Aorta (tissue), 5 donors: ENCODE data around the gene OR51V1. TPM values are rescaled to one million over a fixed set of nuclear protein-coding genes. Genes with fewer than 3 reads are reported as not detected.

Source experiments
- ATAC-seq: fragments of 200-7000 bp; cut with Tn5 transposase; one replicate; pipeline ENCODE4 v1.9.1; 2022; ENCODE audit warnings: moderate library complexity; ENCODE audit not compliant: low FRiP score
- DNase-seq, 2 donors: peaks; one replicate each; pipeline ENCODE4 v3.0.0-alpha.2; 2020
- H3K27ac ChIP-seq, 2 donors: one replicate each; pipeline ENCODE4 v1.5.1; 2013; ENCODE audit warnings: low read length in 2 of 2, mild to moderate bottlenecking in 2 of 2, moderate library complexity in 2 of 2, control low read depth in 1 of 2, inconsistent platforms in 1 of 2, low read depth in 1 of 2
- H3K27me3 ChIP-seq, 2 donors: one replicate each; pipeline ENCODE4 v1.6.1; 2013; ENCODE audit warnings: control low read depth in 1 of 2, low read length in 1 of 2, mild to moderate bottlenecking in 1 of 2, moderate library complexity in 1 of 2; ENCODE audit not compliant: insufficient read depth in 2 of 2, control insufficient read depth in 1 of 2
- H3K36me3 ChIP-seq, 2 donors: one replicate each; pipeline ENCODE4 v1.6.1; 2013; ENCODE audit warnings: control low read depth in 1 of 2, low read length in 1 of 2, mild to moderate bottlenecking in 1 of 2; ENCODE audit not compliant: insufficient read depth in 2 of 2, control insufficient read depth in 1 of 2
- H3K4me1 ChIP-seq, 2 donors: one replicate each; pipeline ENCODE4 v1.6.1; 2013; ENCODE audit warnings: low read length in 2 of 2, control low read depth in 1 of 2, mild to moderate bottlenecking in 1 of 2, moderate library complexity in 1 of 2; ENCODE audit not compliant: insufficient read depth in 2 of 2, control insufficient read depth in 1 of 2
- H3K4me3 ChIP-seq, 2 donors: one replicate each; pipeline ENCODE4 v1.5.1; 2013; ENCODE audit warnings: low read length in 2 of 2, control low read depth in 1 of 2, mild to moderate bottlenecking in 1 of 2
- H3K9me3 ChIP-seq: one replicate; pipeline ENCODE4 v1.6.1; 2013; ENCODE audit warnings: mild to moderate bottlenecking, low read length; ENCODE audit not compliant: control insufficient read depth
- WGBS, 2 donors: extraction: QIAGEN DNeasy Blood & Tissue Kit; methylation state at CpG; one replicate each; pipeline ENCODE4 v1.1.7; 2013; 5-methylcytosine and 5-hydroxymethylcytosine counted together
- intact Hi-C, 2 donors: fragments of 100-400 bp; cut with DNase I; formaldehyde crosslinking; loops; one replicate each; pipeline versions ENCODE4 v1.14.2 to v1.15.0; 2022
- polyA plus RNA-seq, 2 donors: library from polyadenylated mRNA; stranded (reverse); fragments of 200-250 nt; gene quantifications; one replicate each; pipeline ENCODE4 v1.2.3, GENCODE V29; 2013
- total RNA-seq, 2 donors: library from RNA; stranded (reverse); fragmentation: NEBNext Ultra II Directional; extraction: Animal tissue kit (Norgen Biotek cat#: 25700); gene quantifications; one replicate each; pipeline ENCODE4 v1.2.1, GENCODE V29; 2021
- donor health status: healthy with polysubstance abuse.
- donor health status: Bipolar disorder and iron deficiency.
- donor health status: DM: no; HTN: no; CAD: no.
- donor health status: DM: no; HTN: no; CAD: no.
- donor health status: DM: yes; HTN: yes; CAD: no.

Gene OR51V1
- total and polyA plus RNA-seq, 4 donors, result not detected

GRCh38 chr11:5242208-5242607 lies 41.7 kb upstream of the OR51V1 start:
- 40 to 42% methylated on average over 2 of the region's 2 CpGs for WGBS, 2 donors
- ATAC-seq (no peak), DNase-seq (no peak)
- Histone ChIP-seq H3K27me3 (peaks cover 0 to 2% of the 10 kb centered on the region in 2 donors), H3K27ac (no peak overlapping the region), H3K4me1 (no peaks in the 10 kb centered on the region), H3K9me3 (peaks cover 2% of the 10 kb centered on the region), H3K4me3 (no peak overlapping the region), H3K36me3 (no peaks in the 10 kb centered on the region)
- intact Hi-C loops, result no loop called here

GRCh38 chr11:5241458-5241857 lies 41.0 kb upstream of the OR51V1 start:
- DNase-seq (no peak), ATAC-seq (no peak)
- intact Hi-C loops, result no loop called here
- Histone ChIP-seq H3K4me1 (no peaks in the 10 kb centered on the region), H3K27ac (no peak overlapping the region), H3K27me3 (peaks cover 0 to 2% of the 10 kb centered on the region in 2 donors), H3K36me3 (no peaks in the 10 kb centered on the region), H3K4me3 (no peak overlapping the region), H3K9me3 (peaks cover 2% of the 10 kb centered on the region)
- 61 to 62% methylated on average over 3 of the region's 3 CpGs for WGBS, 2 donors

DNA sequence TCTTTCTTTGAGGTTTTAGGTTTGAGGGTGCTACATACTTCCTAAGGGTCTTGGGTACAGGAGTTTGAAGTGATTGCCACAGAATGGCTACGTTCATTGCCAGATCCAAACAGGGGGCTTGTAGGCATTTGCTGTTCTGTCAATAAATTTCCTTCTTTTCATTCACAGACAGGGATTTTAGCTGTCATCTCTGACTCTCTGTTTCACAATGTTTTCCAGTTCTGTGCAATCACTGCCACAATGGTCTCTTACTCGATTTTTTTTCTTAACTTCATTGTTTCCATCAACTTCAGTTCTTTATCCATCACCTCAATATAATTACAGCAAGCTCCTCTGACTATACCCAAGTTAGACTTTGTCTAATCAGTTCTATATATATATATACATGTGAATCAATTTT lies 40.0 kb upstream of the OR51V1 start:
- Histone ChIP-seq H3K9me3 (peaks cover 2% of the 10 kb centered on the region), H3K36me3 (no peaks in the 10 kb centered on the region), H3K4me3 (no peak overlapping the region), H3K27me3 (peaks cover 0 to 2% of the 10 kb centered on the region in 2 donors), H3K4me1 (no peaks in the 10 kb centered on the region), H3K27ac (no peak overlapping the region)
- 51 to 57% methylated on average over 2 of the region's 2 CpGs for WGBS, 2 donors
- intact Hi-C loops, result no loop called here
- ATAC-seq (no peak), DNase-seq (no peak)

DNA sequence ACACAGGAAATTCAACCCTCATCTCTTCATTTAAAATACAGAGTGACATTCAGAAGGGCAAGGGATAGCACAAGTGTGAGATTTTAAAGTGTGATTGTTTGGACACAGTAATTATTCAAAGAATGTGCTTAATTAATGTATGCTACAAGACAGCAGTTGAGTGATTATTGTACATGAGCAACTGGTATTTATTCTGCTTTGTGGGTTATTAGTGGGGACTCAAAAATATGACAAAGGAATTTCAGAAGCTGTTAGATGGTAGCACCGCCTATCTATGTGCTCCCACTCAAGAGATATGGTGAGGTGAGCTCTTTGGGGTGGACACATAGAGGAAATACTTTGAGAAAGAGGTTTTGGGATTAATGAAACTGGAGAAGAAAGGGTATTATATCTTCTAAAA lies 39.6 kb upstream of the OR51V1 start:
- Histone ChIP-seq H3K27ac (no peak overlapping the region), H3K4me3 (no peak overlapping the region), H3K36me3 (no peaks in the 10 kb centered on the region), H3K27me3 (peaks cover 0 to 2% of the 10 kb centered on the region in 2 donors), H3K4me1 (no peaks in the 10 kb centered on the region), H3K9me3 (peaks cover 2% of the 10 kb centered on the region)
- WGBS, 2 donors, result 81 to 91% methylated on average over 1 of the region's 1 CpG
- DNase-seq (no peak), ATAC-seq (no peak)
- intact Hi-C loops, result no loop called here

GRCh38 chr11:5239046-5239445 lies 38.6 kb upstream of the OR51V1 start:
- peaks cover 2% of the 10 kb centered on the region for H3K9me3 ChIP-seq
- ATAC-seq, result no peak

GRCh38 chr11:5238486-5238885 lies 38.0 kb upstream of the OR51V1 start:
- DNase-seq, result no peak
- peaks cover 0 to 2% of the 10 kb centered on the region in 2 donors for H3K27me3 ChIP-seq
- intact Hi-C loops, result no loop called here
- ATAC-seq, result no peak
- WGBS, 2 donors, result 29 to 46% methylated on average over 2 of the region's 2 CpGs
- H3K27ac ChIP-seq, result no peak overlapping the region
- no peak overlapping the region for H3K4me3 ChIP-seq
- peaks cover 2% of the 10 kb centered on the region for H3K9me3 ChIP-seq
- no peaks in the 10 kb centered on the region for H3K4me1 ChIP-seq
- H3K36me3 ChIP-seq, result no peaks in the 10 kb centered on the region

More at GRCh38 chr11:5239046-5239445, 38.6 kb upstream of the OR51V1 start:
- peaks cover 0 to 2% of the 10 kb centered on the region in 2 donors for H3K27me3 ChIP-seq
- intact Hi-C loops, result no loop called here
- DNase-seq, result no peak
- no peaks in the 10 kb centered on the region for H3K4me1 ChIP-seq
- H3K36me3 ChIP-seq, result no peaks in the 10 kb centered on the region
- no peak overlapping the region for H3K4me3 ChIP-seq
- no peak overlapping the region for H3K27ac ChIP-seq

GRCh38 chr11:5237420-5237819 lies 36.9 kb upstream of the OR51V1 start:
- no peak overlapping the region for H3K4me3 ChIP-seq
- ATAC-seq (no peak), DNase-seq (no peak)
- intact Hi-C loops, result no loop called here
- no peaks in the 10 kb centered on the region for H3K27me3 ChIP-seq
- H3K36me3 ChIP-seq, result no peaks in the 10 kb centered on the region
- 43 to 93% methylated on average over 2 of the region's 2 CpGs for WGBS, 2 donors
- no peak overlapping the region for H3K27ac ChIP-seq
- H3K9me3 ChIP-seq, result no peaks in the 10 kb centered on the region
- no peaks in the 10 kb centered on the region for H3K4me1 ChIP-seq

- H3K4me3 ChIP-seq, result no peak overlapping the region
- H3K4me1 ChIP-seq, result no peaks in the 10 kb centered on the region
- intact Hi-C loops, result no loop called here
- ATAC-seq (no peak), DNase-seq (no peak)
- no peaks in the 10 kb centered on the region for H3K9me3 ChIP-seq
- WGBS, 2 donors, result 87 to 91% methylated on average over 5 of the region's 5 CpGs
- no peak overlapping the region for H3K27ac ChIP-seq
- no peaks in the 10 kb centered on the region for H3K27me3 ChIP-seq
- no peaks in the 10 kb centered on the region for H3K36me3 ChIP-seq
Measured at GRCh38 chr11:5235364-5236095, 35.0 kb upstream of the OR51V1 start.

DNA sequence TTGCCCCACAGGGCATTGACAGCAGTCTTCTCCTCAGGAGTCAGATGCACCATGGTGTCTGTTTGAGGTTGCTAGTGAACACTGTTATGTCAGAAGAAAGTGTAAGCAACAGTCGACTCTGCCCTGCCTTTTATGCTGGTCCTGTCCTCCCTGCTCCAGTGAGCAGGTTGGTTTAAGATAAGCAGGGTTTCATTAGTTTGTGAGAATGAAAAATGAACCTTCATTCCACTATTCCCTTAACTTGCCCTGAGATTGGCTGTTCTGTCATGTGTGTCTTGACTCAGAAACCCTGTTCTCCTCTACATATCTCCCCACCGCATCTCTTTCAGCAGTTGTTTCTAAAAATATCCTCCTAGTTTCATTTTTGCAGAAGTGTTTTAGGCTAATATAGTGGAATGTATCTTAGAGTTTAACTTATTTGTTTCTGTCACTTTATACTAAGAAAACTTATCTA lies 33.9 kb upstream of the OR51V1 start, which contains the start of gene HBD:
Gene HBD, minus strand, starts transcription at position 103 of the 454 bp plus-strand sequence. Its CDS starts 50 bp downstream, at position 53.
- intact Hi-C loops, result no loop called here
- ATAC-seq (no peak), DNase-seq (no peak)
- no peaks in the 10 kb centered on the region for H3K36me3 ChIP-seq
- 4 to 6% methylated on average over 2 of the region's 2 CpGs for WGBS, 2 donors
- H3K4me1 ChIP-seq, result no peaks in the 10 kb centered on the region
- no peaks in the 10 kb centered on the region for H3K27me3 ChIP-seq
- no peak within 1 kb of the TSS for H3K4me3 ChIP-seq
- H3K27ac ChIP-seq, result no peak within 1 kb of the TSS
- H3K9me3 ChIP-seq, result no peaks in the 10 kb centered on the region
